Activated T-helper 2 cell treated with anti-CD3 and anti-CD28 coated beads, Interferon-gamma antibody, Interleukin-2, Interleukin-4, amounts not matched to agents 10 μg/mL and 5 μg/mL and 100 μg/mL, durations not matched to agents 14 hours and 24 hours and 36 hours (primary cell): Measurements from ENCODE around the gene FBXL13. TPM values are rescaled to one million over a fixed set of nuclear protein-coding genes. Genes with fewer than 3 reads are reported as not detected.

Experiments used
- DNase-seq: peaks from one replicate; pipeline ENCODE4 v3.0.0; 2021; ENCODE audit warnings: low spot score
- H3K27ac Mint-ChIP-seq: one replicate; pipeline ENCODE4 v1.8.0; 2021; ENCODE audit warnings: mixed read lengths
- H3K27me3 Mint-ChIP-seq: one replicate; pipeline ENCODE4 v1.8.0; 2021; ENCODE audit warnings: low read depth, mixed read lengths
- H3K36me3 Mint-ChIP-seq: one replicate; pipeline ENCODE4 v1.8.0; 2021; ENCODE audit warnings: low read depth, mixed read lengths
- H3K4me1 Mint-ChIP-seq: one replicate; pipeline ENCODE4 v1.8.0; 2021; ENCODE audit warnings: low read depth, mixed read lengths
- H3K4me3 Mint-ChIP-seq: one replicate; pipeline ENCODE4 v1.8.0; 2021; ENCODE audit warnings: low read depth, mild to moderate bottlenecking, moderate library complexity, mixed read lengths
- H3K9me3 Mint-ChIP-seq: one replicate; pipeline ENCODE4 v1.8.0; 2021; ENCODE audit warnings: mixed read lengths
- intact Hi-C: fragments of 100-400 bp; cut with micrococcal nuclease; formaldehyde crosslinking; loops from one replicate; pipeline ENCODE4 v1.15.1; 2023
- total RNA-seq: library from RNA; stranded (reverse); gene quantifications from 2 replicates; pipeline ENCODE4 v1.2.3, GENCODE V29; 2022

The FBXL13 gene
- total RNA-seq, 1 donor from 2014 or later = 0.41 TPM

GRCh38 chr7:102933763-102934162, 140.8 kb downstream of the FBXL13 start:
- Mint-ChIP-seq H3K36me3 (no peaks in the 10 kb centered on the region), H3K4me1 (no peaks in the 10 kb centered on the region), H3K27ac (no peak overlapping the region), H3K27me3 (no peaks in the 10 kb centered on the region), H3K4me3 (no peak overlapping the region), H3K9me3 (no peaks in the 10 kb centered on the region)
- no peak for DNase-seq
- intact Hi-C loops = no loop called here

DNA sequence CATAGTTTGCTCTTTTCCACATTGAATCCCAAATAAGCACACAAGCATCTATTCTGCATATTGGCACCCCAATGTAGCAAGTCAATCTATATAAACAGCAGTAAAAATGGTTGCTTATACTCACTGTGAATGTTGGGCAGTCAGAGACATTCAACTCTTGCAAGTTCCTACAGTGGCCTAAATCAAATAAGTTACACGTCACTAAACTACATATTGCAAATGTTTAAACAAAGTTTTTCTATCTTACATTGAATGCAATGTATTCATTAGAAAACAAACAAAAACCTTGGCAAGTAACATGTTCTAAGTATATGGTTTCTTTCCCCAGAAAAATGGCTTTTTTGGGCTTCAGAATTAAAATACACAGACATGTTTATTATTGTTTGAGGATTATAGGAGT, 142.8 kb downstream of the FBXL13 start:
- DNase-seq = no peak
- intact Hi-C loops = no loop called here
- Mint-ChIP-seq H3K9me3 (no peaks in the 10 kb centered on the region), H3K4me3 (no peak overlapping the region), H3K36me3 (no peaks in the 10 kb centered on the region), H3K27ac (no peak overlapping the region), H3K27me3 (peaks cover 10% of the 10 kb centered on the region), H3K4me1 (no peaks in the 10 kb centered on the region)

GRCh38 chr7:102927312-102927933, 147.2 kb downstream of the FBXL13 start:
- H3K4me1 Mint-ChIP-seq = no peaks in the 10 kb centered on the region
- DNase-seq = no peak
- no peak overlapping the region for H3K4me3 Mint-ChIP-seq
- H3K27me3 Mint-ChIP-seq = peaks cover 11% of the 10 kb centered on the region
- no peaks in the 10 kb centered on the region for H3K9me3 Mint-ChIP-seq
- H3K27ac Mint-ChIP-seq = no peak overlapping the region
- intact Hi-C loops = no loop called here
- no peaks in the 10 kb centered on the region for H3K36me3 Mint-ChIP-seq

DNA sequence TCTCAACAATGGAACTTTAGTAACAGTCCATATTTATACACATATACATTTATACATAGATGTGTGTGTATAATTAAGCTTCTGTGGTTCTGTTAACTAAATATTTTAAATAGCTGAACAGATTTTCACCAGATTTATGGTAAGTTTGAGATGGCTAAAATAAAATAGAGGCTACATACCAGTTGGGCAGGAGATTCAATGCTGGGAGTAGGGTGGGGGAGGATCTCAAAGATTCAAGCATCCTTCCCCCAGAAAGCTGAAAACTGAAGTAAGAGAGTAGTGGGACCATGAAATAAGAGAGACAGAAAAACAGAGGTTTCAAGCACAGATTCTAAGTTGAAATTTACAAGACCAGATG, 147.8 kb downstream of the FBXL13 start:
- Mint-ChIP-seq H3K27me3 (peaks cover 11% of the 10 kb centered on the region), H3K36me3 (no peaks in the 10 kb centered on the region), H3K4me3 (no peak overlapping the region), H3K27ac (no peak overlapping the region), H3K9me3 (no peaks in the 10 kb centered on the region), H3K4me1 (no peaks in the 10 kb centered on the region)
- no peak for DNase-seq
- intact Hi-C loops = no loop called here

GRCh38 chr7:102925976-102926782, 148.4 kb downstream of the FBXL13 start:
- H3K27ac Mint-ChIP-seq = no peak overlapping the region
- H3K27me3 Mint-ChIP-seq = peaks cover 11% of the 10 kb centered on the region
- no peak for DNase-seq
- H3K4me3 Mint-ChIP-seq = no peak overlapping the region
- no peaks in the 10 kb centered on the region for H3K36me3 Mint-ChIP-seq
- H3K9me3 Mint-ChIP-seq = no peaks in the 10 kb centered on the region
- intact Hi-C loops = no loop called here
- no peaks in the 10 kb centered on the region for H3K4me1 Mint-ChIP-seq

DNA sequence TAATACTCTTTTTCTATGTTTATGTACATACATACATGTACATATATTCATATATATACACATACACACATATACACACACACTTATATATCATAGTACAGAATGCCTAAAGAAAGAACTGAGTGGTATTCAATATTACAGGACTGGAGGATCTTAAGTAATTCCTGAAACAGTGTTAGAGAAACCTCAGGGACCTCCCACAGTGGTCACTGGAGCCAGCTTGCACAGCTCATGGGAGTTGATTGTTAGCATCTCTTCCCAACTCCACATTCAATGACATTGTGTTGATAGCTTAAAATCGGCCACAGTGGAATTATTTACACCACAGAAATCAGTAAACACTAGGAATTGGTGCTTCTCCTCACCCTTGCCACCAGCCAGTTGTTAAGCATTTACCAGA, 155.8 kb downstream of the FBXL13 start:
- Mint-ChIP-seq H3K4me3 (no peak overlapping the region), H3K4me1 (no peaks in the 10 kb centered on the region), H3K27ac (no peak overlapping the region), H3K27me3 (peaks cover 4% of the 10 kb centered on the region), H3K9me3 (no peaks in the 10 kb centered on the region), H3K36me3 (no peaks in the 10 kb centered on the region)
- intact Hi-C loops = no loop called here
- no peak for DNase-seq

- H3K27me3 Mint-ChIP-seq = peaks cover 4% of the 10 kb centered on the region
- H3K36me3 Mint-ChIP-seq = no peaks in the 10 kb centered on the region
- H3K9me3 Mint-ChIP-seq = no peaks in the 10 kb centered on the region
- DNase-seq = no peak
- H3K4me3 Mint-ChIP-seq = no peak overlapping the region
- H3K27ac Mint-ChIP-seq = no peak overlapping the region
- peaks cover 3% of the 10 kb centered on the region for H3K4me1 Mint-ChIP-seq
- intact Hi-C loops = no loop called here
These were observed 156.9 kb downstream of the FBXL13 start for GRCh38 chr7:102917436-102918353.

DNA sequence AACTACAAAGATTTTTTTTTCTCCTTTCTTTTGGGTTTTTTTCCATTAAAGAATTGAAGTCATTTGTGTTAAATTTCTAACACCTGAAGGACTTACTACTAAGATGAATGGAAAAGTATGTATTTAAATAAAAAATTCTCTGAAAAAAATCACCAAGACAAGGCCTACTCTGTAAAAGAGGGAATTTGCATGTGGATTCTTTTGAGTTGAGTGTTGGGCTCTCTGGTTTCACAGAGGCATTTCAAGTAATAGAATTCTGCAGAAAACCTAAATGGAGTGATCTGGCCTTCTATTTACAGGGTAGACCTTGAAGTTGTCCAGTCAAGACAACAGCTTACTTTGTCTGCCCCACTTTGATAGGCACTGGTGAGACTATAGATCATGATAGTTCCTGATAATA, 157.7 kb downstream of the FBXL13 start:
- intact Hi-C loops = no loop called here
- no peaks in the 10 kb centered on the region for H3K9me3 Mint-ChIP-seq
- H3K27me3 Mint-ChIP-seq = peaks cover 9% of the 10 kb centered on the region
- H3K4me1 Mint-ChIP-seq = peaks cover 4% of the 10 kb centered on the region
- DNase-seq = no peak
- H3K27ac Mint-ChIP-seq = no peak overlapping the region
- no peaks in the 10 kb centered on the region for H3K36me3 Mint-ChIP-seq
- no peak overlapping the region for H3K4me3 Mint-ChIP-seq

DNA sequence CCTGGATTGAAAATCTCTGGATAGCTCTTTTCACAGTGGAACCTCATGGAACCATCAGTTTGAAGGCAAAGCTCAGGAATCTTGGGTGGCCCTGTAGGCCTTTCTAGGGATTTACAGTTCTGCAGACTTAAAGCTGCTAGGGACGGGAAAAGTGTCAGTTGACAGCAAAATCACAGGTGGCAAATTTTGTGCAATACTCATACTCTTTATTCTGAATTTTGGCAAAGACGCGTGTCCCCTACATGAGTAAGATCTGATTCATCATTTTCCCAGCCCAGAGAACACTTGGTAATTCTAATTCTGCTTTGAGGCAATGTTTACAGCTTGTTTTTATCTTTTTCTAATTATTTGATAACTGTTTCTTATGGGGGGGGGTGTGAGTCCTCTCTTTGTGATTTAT, 158.2 kb downstream of the FBXL13 start:
- no peaks in the 10 kb centered on the region for H3K36me3 Mint-ChIP-seq
- no peak overlapping the region for H3K27ac Mint-ChIP-seq
- H3K4me3 Mint-ChIP-seq = no peak overlapping the region
- peaks cover 10% of the 10 kb centered on the region for H3K27me3 Mint-ChIP-seq
- intact Hi-C loops = no loop called here
- H3K4me1 Mint-ChIP-seq = peaks cover 4% of the 10 kb centered on the region
- H3K9me3 Mint-ChIP-seq = no peaks in the 10 kb centered on the region
- no peak for DNase-seq

DNA sequence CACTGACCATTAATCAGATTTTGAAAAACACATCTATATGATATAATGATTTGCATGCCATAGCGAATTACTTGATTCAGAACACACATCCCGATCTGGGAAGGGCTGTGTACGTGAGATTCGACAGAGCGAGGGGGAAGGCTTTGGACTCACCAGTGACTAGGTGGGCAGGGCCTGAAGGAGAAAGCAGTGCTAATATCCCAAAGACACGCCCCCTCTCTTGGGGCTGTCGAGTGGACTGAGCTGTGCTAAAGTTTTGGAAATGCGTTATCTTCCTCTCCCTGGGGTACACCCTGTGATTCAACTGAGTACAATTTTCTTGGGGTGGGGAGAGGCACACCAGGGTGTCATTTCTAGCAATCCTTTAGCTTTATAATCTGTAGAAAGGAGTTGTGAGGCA, 160.0 kb downstream of the FBXL13 start:
- Mint-ChIP-seq H3K27me3 (peaks cover 10% of the 10 kb centered on the region), H3K36me3 (no peaks in the 10 kb centered on the region), H3K4me3 (no peak overlapping the region), H3K4me1 (peaks cover 4% of the 10 kb centered on the region), H3K9me3 (no peaks in the 10 kb centered on the region), H3K27ac (no peak overlapping the region)
- DNase-seq = no peak
- intact Hi-C loops = no loop called here

- Mint-ChIP-seq H3K36me3 (no peaks in the 10 kb centered on the region), H3K4me3 (no peak overlapping the region), H3K27ac (no peak overlapping the region), H3K9me3 (no peaks in the 10 kb centered on the region), H3K27me3 (peaks cover 10% of the 10 kb centered on the region), H3K4me1 (peaks cover 4% of the 10 kb centered on the region)
- intact Hi-C loops = no loop called here
- DNase-seq = no peak
These were observed 160.8 kb downstream of the FBXL13 start for GRCh38 chr7:102913826-102914225.

DNA sequence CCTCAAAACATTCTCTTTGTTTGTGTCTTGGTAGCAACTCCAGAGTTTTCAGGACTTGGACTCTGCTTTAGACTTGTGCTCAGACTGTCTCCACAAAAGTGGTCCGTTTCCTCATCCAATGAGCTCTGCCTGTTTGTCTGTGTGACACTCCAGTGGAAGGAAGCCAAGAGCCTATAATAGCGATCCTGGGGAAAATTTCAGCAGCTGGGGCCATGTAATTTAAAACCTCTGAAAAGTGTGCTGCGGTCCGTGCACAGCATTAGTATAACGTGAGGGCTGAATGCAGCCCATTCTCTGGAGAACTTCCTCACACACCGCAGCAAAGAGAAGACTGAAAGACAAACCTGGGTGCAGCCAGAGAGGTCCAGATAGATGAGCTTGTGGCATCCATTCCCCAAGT, 161.9 kb downstream of the FBXL13 start, which contains the start of gene LRRC17:
LRRC17 (plus strand) TSS at position 259 of the 400 bp plus-strand sequence. CDS start 20,914 bp downstream, outside the sequence.
- Mint-ChIP-seq H3K27me3 (peaks cover 10% of the 10 kb centered on the region), H3K36me3 (no peaks in the 10 kb centered on the region), H3K9me3 (peaks cover 4% of the 10 kb centered on the region), H3K27ac (no peak within 1 kb of the TSS), H3K4me1 (peaks cover 4% of the 10 kb centered on the region), H3K4me3 (no peak within 1 kb of the TSS)
- intact Hi-C loops = no loop called here
- no peak for DNase-seq

- Mint-ChIP-seq H3K9me3 (peaks cover 4% of the 10 kb centered on the region), H3K4me1 (peaks cover 4% of the 10 kb centered on the region), H3K4me3 (no peak overlapping the region), H3K36me3 (no peaks in the 10 kb centered on the region), H3K27me3 (peaks cover 10% of the 10 kb centered on the region), H3K27ac (no peak overlapping the region)
- intact Hi-C loops = no loop called here
- DNase-seq = no peak
These were observed 165.9 kb downstream of the FBXL13 start for GRCh38 chr7:102908676-102909075.
